ENCODE data around the gene RFX1.

GRCh38 chr19:14003251-14004055 lies 2.7 kb downstream of the RFX1 start:
- no peak for TF ChIP-seq CTCF (IDR thresholded peaks at IDR 0.05; ENCODE audit: low read depth, low read length)
- no peak for TF ChIP-seq MAX (IDR thresholded peaks at IDR 0.05; ENCODE audit: low read depth, low read length)
- no peak for TF ChIP-seq POLR2A (IDR thresholded peaks at IDR 0.05; ENCODE audit: extremely low read depth, insufficient read length)

Measured in NB4 (cell line).